Activated naive CD8-positive, alpha-beta T cell treated with anti-CD3 and anti-CD28 coated beads, Interleukin-2, amount 10 ng/mL, durations not matched to agents 7 days and 5 days (primary cell): ENCODE results near the gene RPL4. TPM values are rescaled to one million over a fixed set of nuclear protein-coding genes. Genes with fewer than 3 reads are reported as not detected.
"Not testable (repeated sequence)": the region's sequence is repeated elsewhere in the genome, so short reads cannot be mapped to it uniquely, and the experiment has no call there.

ENCODE experiments used
- ATAC-seq: fragments of 150-1000 bp; cut with Tn5 transposase; one replicate; pipeline ENCODE4 v1.10.0; 2021; ENCODE audit warnings: low read depth, moderate library complexity
- POLR2A ChIA-PET: fragments of 350-600 bp; sonication (Branson Sonifier 250); formaldehyde crosslinking; loops from one replicate; lab custom pipeline; 2021; ENCODE audit warnings: antibody characterized with exemption; lab: Charles Lee
- DNase-seq: peaks from one replicate; pipeline ENCODE4 v3.0.0; 2021
- H3K27ac Mint-ChIP-seq: one replicate; pipeline ENCODE4 v1.8.0; 2022; ENCODE audit warnings: mild to moderate bottlenecking, mixed read lengths
- H3K27me3 Mint-ChIP-seq: one replicate; pipeline ENCODE4 v1.8.0; 2022; ENCODE audit warnings: mild to moderate bottlenecking, moderate library complexity, mixed read lengths
- H3K36me3 Mint-ChIP-seq: one replicate; pipeline ENCODE4 v1.8.0; 2021; ENCODE audit warnings: mild to moderate bottlenecking, mixed read lengths
- H3K4me1 Mint-ChIP-seq: one replicate; pipeline ENCODE4 v1.8.0; 2021; ENCODE audit warnings: mixed read lengths
- H3K4me3 Mint-ChIP-seq: one replicate; pipeline ENCODE4 v1.8.0; 2022; ENCODE audit warnings: mild to moderate bottlenecking, moderate library complexity, mixed read lengths
- H3K9me3 Mint-ChIP-seq: one replicate; pipeline ENCODE4 v1.8.0; 2021; ENCODE audit warnings: mixed read lengths
- total RNA-seq, 2 experiments: library from RNA; stranded (reverse); gene quantifications; one replicate each; pipeline ENCODE4 v1.2.3, GENCODE V29; 2021

RPL4 gene
- total RNA-seq, 2 experiments from 2014 or later, result 2,522 to 2,542 TPM

DNA sequence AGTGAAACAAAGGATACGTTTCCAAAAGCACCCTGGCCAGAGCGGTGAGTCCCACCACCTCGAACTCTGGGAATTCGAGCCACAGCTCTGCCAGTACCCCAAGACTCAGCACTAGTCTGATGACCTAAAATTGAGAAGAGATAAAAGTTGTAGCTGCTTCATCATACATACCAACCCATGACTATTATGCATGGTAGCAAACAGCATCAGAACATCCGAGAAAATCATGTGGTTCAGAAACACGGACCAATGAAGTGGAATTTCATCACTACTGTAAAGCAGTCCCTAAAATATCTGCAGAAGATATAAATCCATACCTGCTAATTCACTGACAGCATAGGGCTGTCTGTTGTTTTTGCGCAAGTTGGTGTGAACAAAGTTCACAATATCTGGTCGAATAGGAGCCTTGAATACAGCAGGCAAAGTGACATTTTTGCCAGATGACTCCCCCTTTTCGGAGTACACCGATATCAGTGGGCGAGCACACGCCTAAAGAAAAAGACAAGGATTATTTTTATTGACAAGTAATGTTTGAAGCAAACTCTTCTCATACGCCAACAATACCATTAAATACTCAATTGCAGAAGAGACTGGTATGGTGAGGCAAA, 1.5 kb downstream of the RPL4 start:
- not testable (repeated sequence) for H3K27me3 Mint-ChIP-seq, ATAC-seq, H3K9me3 Mint-ChIP-seq, DNase-seq
- POLR2A ChIA-PET, result interaction anchor here (1.1 to 1.4 kb wide), 2 partner anchors 116 to 208 kb away, joined by 4 to 13 read pairs; partner anchors contain the start of gene MAP2K1
- peaks cover 48% of the 10 kb centered on the region for H3K4me1 Mint-ChIP-seq
- peak overlapping the region; percentile 99 for H3K27ac Mint-ChIP-seq
- H3K4me3 Mint-ChIP-seq, result peak overlapping the region; percentile 100
- peaks cover 45% of the 10 kb centered on the region for H3K36me3 Mint-ChIP-seq

DNA sequence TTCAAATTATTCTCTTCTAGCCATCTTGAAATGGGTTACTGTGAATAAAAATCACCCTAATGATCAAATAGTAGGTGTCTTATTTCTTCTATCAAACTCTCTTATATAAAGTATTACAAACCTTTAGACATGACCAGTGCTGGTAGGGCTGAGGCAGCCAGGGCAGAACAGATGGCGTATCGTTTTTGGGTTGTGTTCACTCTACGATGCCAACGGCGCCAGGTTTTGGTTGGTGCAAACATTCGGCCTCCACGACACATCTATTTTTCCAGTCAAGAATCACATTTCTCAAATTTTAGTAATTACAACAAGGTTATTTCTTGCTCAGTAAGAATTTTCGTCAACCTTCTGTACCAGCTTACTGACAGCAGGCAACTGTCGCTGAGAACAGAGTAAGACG, 2.2 kb downstream of the RPL4 start:
- H3K9me3 Mint-ChIP-seq, result no peaks in the 10 kb centered on the region
- H3K27me3 Mint-ChIP-seq, result no peaks in the 10 kb centered on the region
- peak overlapping the region; percentile 100 for H3K4me3 Mint-ChIP-seq
- ATAC-seq (no peak), DNase-seq (no peak)
- H3K4me1 Mint-ChIP-seq, result peaks cover 46% of the 10 kb centered on the region
- POLR2A ChIA-PET, result no interaction called here
- H3K27ac Mint-ChIP-seq, result peak overlapping the region; percentile 57
- H3K36me3 Mint-ChIP-seq, result peaks cover 45% of the 10 kb centered on the region

DNA sequence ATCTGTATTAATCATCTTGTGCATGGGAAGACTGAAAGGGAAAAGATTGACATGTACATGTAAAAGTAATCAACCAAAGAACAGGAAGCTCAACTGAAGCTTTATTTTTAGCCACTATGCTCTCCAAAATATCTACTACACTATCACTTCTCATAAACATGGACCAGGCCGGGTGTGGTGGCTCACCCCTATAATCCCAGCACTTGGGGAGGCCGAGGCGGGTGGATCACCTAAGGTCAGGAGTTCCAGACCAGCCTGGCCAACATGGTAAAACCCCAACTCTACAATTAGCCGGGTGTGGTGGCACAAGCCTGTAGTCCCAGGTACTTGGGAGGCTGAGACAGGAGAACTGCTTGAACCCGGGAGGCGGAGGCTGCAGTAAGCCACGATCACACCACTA, 4.3 kb downstream of the RPL4 start:
- not testable (repeated sequence) for H3K9me3 Mint-ChIP-seq, H3K4me3 Mint-ChIP-seq, H3K27me3 Mint-ChIP-seq, ATAC-seq, DNase-seq
- POLR2A ChIA-PET, result interaction anchor here (5.0 kb wide), 1 partner anchor 113 kb away, joined by 50 read pairs; the partner anchor contains the start of gene MAP2K1
- Mint-ChIP-seq H3K36me3 (peaks cover 42% of the 10 kb centered on the region), H3K4me1 (peaks cover 38% of the 10 kb centered on the region), H3K27ac (peak overlapping the region; percentile 48)

DNA sequence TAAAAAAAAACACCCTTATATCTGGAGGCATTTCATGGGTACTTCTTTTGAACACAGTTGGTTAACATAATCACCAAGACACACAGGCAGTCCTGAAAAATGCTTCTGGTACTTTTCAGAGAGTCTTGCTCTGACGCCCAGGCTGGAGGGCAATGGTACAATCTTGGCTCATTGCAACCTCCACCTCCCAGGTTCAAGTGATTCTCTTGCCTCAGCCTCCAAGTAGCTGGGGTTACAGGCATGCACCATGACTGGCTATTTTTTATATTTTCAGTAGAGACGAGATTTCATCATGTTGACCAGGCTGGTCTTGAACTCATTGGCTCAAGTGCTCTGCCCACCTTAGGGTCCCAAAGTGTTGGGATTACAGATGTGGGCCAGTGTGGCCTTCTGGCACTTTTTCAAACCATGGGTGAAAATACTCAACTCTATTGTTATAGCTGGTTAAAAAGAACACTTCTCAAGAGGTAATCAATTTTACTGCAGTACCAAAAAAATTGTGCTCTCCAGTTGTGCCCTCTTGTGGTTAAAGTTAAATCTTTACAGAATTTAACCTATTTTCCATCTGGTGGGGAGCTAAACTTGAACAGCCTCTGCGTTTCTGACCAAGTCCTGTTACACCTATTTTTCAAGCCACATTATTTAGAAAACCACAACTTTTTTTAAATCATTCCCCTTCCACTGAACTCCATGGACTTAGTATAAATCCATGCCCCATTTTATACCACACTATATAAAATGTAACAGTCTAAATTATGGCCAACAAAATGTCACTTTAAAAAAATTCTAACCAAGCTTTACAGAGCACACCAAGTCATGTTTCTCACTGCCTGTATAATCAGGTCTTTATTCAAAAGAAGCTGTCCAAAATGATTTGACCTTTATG, 5.9 kb downstream of the RPL4 start:
- peaks cover 40% of the 10 kb centered on the region for H3K4me1 Mint-ChIP-seq
- no peak overlapping the region for H3K4me3 Mint-ChIP-seq
- H3K36me3 Mint-ChIP-seq, result peaks cover 38% of the 10 kb centered on the region
- no peak for DNase-seq
- H3K9me3 Mint-ChIP-seq, result no peaks in the 10 kb centered on the region
- POLR2A ChIA-PET, result interaction anchor here (0.5 to 5.0 kb wide), 9 partner anchors 9 to 1194 kb away, joined by 3 to 50 read pairs (median 5); partner anchors contain the start of genes MAP2K1, RNU5B-1 and TIPIN
- H3K27me3 Mint-ChIP-seq, result no peaks in the 10 kb centered on the region
- peak overlapping the region; percentile 94 for H3K27ac Mint-ChIP-seq
- no peak for ATAC-seq

DNA sequence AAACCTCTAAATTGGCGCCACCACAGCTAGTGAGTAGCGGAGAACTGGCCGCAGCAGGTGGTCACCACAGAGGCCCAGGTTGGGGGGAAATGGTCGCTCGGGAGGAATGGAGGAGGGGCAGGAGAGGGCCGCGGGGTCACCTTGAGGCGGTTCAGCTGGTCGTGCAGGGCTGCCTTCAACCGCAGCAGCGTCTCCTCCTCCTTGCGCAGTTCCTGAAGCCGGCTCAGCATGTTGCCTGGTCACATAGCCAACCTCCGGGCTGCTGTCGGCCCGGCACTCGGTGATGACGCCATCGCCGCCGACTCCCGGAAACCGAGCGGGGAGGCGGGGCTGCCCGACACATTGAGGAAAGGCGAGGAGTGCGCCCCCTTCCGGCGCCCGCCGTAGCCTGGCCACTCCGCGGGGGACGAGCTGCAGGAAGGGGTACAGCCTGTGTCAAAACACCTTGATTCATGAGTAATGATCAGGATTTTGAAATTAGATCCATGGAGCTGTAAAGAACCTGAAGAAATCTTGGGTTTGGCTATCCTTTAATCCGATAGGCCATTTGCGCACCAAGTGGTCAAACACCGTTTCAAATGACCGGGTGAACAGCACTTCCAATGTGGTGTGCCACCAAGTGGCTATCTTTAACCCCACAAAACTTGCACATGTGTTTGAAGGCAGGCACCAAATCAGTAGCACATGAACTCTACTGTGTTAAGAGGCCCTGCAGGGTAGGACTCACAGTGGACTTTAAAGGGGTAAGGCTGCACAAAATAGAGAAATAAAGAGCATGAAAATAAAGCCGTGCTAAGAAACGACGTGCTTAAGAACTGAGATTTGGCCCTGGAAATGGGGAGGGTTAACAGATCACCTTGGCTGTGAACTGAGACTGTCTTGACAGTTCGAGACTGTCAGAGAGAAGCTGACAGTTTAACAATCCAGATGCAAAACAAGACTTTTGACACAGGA, 6.9 kb downstream of the RPL4 start, which contains the start of gene SNAPC5:
Gene SNAPC5 (minus strand): TSS at position 261 of the 954 bp plus-strand sequence. CDS start 31 bp downstream, at position 230.
- peak within 1 kb of the TSS; percentile 95 for H3K4me3 Mint-ChIP-seq
- H3K36me3 Mint-ChIP-seq, result peaks cover 40% of the 10 kb centered on the region
- peak; percentile 94 for ATAC-seq
- H3K27ac Mint-ChIP-seq, result peak within 1 kb of the TSS; percentile 94
- POLR2A ChIA-PET, result interaction anchor here (0.5 to 5.0 kb wide), 15 partner anchors 10 to 1193 kb away, joined by 3 to 50 read pairs (median 5); partner anchors contain the start of genes MAP2K1, RNU5B-1 and TIPIN
- H3K9me3 Mint-ChIP-seq, result no peaks in the 10 kb centered on the region
- peak; percentile 99 for DNase-seq
- no peaks in the 10 kb centered on the region for H3K27me3 Mint-ChIP-seq
- H3K4me1 Mint-ChIP-seq, result peaks cover 38% of the 10 kb centered on the region

GRCh38 chr15:66496951-66497501, 7.6 kb downstream of the RPL4 start:
- Mint-ChIP-seq H3K4me1 (peaks cover 34% of the 10 kb centered on the region), H3K27me3 (no peaks in the 10 kb centered on the region), H3K9me3 (no peaks in the 10 kb centered on the region), H3K36me3 (peaks cover 34% of the 10 kb centered on the region), H3K4me3 (peak overlapping the region; percentile 95), H3K27ac (peak overlapping the region; percentile 94)
- DNase-seq (no peak), ATAC-seq (peak; percentile 52)
- POLR2A ChIA-PET, result interaction anchor here (0.7 to 5.0 kb wide), 13 partner anchors 12 to 1192 kb away, joined by 3 to 50 read pairs (median 5); partner anchors contain the start of genes MAP2K1, RNU5B-1 and TIPIN

DNA sequence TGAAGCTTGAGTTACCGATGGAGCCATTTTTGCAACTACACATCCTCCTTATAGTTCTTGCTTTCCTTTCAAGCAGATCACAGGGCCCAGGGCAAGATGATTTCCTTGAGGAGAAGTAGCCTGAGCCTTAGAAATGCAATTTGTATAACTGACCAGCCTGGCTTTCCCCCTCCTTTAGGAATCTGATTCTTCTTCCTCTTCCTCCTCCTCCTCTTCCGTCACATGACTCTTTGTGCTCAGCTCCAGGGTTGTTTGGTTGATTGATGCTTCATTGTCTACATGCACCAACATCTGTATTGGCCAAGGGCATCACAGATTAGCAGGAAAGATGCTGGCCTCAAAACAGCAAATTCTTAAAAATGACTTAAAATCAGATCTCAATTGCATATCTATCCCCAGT, 10.4 kb downstream of the RPL4 start:
- H3K27ac Mint-ChIP-seq, result peak overlapping the region; percentile 50
- H3K4me1 Mint-ChIP-seq, result peaks cover 28% of the 10 kb centered on the region
- no peak for DNase-seq
- H3K4me3 Mint-ChIP-seq, result no peak overlapping the region
- peaks cover 27% of the 10 kb centered on the region for H3K36me3 Mint-ChIP-seq
- H3K9me3 Mint-ChIP-seq, result no peaks in the 10 kb centered on the region
- H3K27me3 Mint-ChIP-seq, result no peaks in the 10 kb centered on the region
- POLR2A ChIA-PET, result no interaction called here
- ATAC-seq, result no peak

DNA sequence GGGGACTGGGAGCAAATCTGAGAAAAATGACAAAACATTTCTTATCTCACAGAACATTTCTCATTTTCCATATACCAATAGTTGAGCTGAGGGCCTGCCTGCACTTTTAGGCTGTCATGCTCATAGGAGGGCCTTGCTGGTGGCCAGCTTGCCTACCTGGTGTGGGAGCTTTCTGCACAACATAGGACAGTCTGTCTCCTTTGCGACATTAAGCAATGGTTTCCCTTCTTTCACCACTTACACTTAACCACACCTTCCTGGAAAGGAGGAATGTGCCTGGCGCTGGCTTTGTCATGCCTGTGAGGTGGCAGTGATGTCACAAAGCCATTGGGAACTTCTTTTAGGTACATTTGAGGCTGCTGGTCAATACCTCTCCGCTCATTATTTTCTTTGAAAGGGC, 12.8 kb downstream of the RPL4 start:
- Mint-ChIP-seq H3K27ac (no peak overlapping the region), H3K4me3 (no peak overlapping the region), H3K27me3 (no peaks in the 10 kb centered on the region), H3K9me3 (no peaks in the 10 kb centered on the region), H3K4me1 (peaks cover 16% of the 10 kb centered on the region), H3K36me3 (peaks cover 24% of the 10 kb centered on the region)
- ATAC-seq (no peak), DNase-seq (no peak)
- POLR2A ChIA-PET, result interaction anchor here (0.6 to 1.3 kb wide), 3 partner anchors 66 to 170 kb away, joined by 3 to 4 read pairs (median 3); no protein-coding TSS in a partner anchor

- POLR2A ChIA-PET, result no interaction called here
- H3K36me3 Mint-ChIP-seq, result peaks cover 27% of the 10 kb centered on the region
- no peak overlapping the region for H3K4me3 Mint-ChIP-seq
- peaks cover 9% of the 10 kb centered on the region for H3K4me1 Mint-ChIP-seq
- no peaks in the 10 kb centered on the region for H3K9me3 Mint-ChIP-seq
- no peaks in the 10 kb centered on the region for H3K27me3 Mint-ChIP-seq
- no peak overlapping the region for H3K27ac Mint-ChIP-seq
- no peak for ATAC-seq
- DNase-seq, result no peak
Measured at GRCh38 chr15:66489179-66489791, 15.4 kb downstream of the RPL4 start.

DNA sequence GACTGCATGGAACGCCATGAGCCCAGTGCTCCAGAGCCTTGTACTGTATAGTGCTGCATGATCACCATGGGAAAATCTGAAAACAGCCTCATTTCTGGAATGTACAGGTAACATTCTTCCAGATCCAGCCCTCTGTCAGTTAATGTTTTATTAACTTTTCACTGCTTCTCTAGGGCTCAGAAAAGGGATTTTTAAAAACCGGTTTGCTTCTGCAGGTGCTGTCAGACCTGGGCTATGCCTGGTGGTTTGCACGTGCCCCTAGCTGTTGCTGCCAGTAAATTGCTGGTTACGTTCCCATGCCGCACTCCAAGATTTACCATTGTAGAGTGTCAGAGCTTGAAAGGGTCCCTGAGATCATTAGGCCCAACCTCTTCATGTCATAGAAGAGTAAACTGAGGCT, 16.1 kb downstream of the RPL4 start:
- peaks cover 30% of the 10 kb centered on the region for H3K36me3 Mint-ChIP-seq
- no peaks in the 10 kb centered on the region for H3K27me3 Mint-ChIP-seq
- H3K9me3 Mint-ChIP-seq, result no peaks in the 10 kb centered on the region
- peaks cover 6% of the 10 kb centered on the region for H3K4me1 Mint-ChIP-seq
- H3K27ac Mint-ChIP-seq, result no peak overlapping the region
- H3K4me3 Mint-ChIP-seq, result no peak overlapping the region
- DNase-seq, result no peak
- POLR2A ChIA-PET, result no interaction called here
- ATAC-seq, result no peak

- H3K27me3 Mint-ChIP-seq, result no peaks in the 10 kb centered on the region
- POLR2A ChIA-PET, result no interaction called here
- DNase-seq (no peak), ATAC-seq (no peak)
- H3K27ac Mint-ChIP-seq, result no peak overlapping the region
- H3K36me3 Mint-ChIP-seq, result peaks cover 35% of the 10 kb centered on the region
- no peaks in the 10 kb centered on the region for H3K9me3 Mint-ChIP-seq
- peaks cover 3% of the 10 kb centered on the region for H3K4me1 Mint-ChIP-seq
- H3K4me3 Mint-ChIP-seq, result no peak overlapping the region
Measured at GRCh38 chr15:66486887-66487286, 17.8 kb downstream of the RPL4 start.
